ENCODE data around the gene SLC26A5.

DNA sequence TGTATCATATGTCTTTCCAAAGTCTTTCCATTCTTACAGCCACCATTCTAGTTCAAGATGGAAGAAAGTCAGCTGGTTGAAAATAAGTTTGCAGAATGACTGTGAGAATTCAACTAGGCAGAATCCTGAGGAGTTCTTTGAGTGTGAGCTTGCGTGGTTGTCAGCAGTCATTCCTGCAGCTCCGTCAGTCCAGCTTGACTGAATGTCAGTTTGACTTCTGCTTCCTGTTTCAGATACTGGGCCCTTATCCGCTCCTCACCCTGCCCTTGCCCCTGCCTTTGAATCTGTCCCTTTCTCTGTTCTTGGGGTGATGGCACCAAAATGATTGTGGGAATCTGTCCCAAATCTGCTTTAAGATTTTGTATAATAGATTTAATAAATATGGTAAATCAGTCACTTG is 27.8 kb downstream of the SLC26A5 start:
- TF ChIP-seq, protein P1, sequence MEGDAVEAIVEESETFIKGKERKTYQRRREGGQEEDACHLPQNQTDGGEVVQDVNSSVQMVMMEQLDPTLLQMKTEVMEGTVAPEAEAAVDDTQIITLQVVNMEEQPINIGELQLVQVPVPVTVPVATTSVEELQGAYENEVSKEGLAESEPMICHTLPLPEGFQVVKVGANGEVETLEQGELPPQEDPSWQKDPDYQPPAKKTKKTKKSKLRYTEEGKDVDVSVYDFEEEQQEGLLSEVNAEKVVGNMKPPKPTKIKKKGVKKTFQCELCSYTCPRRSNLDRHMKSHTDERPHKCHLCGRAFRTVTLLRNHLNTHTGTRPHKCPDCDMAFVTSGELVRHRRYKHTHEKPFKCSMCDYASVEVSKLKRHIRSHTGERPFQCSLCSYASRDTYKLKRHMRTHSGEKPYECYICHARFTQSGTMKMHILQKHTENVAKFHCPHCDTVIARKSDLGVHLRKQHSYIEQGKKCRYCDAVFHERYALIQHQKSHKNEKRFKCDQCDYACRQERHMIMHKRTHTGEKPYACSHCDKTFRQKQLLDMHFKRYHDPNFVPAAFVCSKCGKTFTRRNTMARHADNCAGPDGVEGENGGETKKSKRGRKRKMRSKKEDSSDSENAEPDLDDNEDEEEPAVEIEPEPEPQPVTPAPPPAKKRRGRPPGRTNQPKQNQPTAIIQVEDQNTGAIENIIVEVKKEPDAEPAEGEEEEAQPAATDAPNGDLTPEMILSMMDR (IDR thresholded peaks at IDR 0.05; ENCODE audit: borderline replicate concordance, extremely low read depth, low read length, poor library complexity, severe bottlenecking) = no peak
- TF ChIP-seq EZH2 (IDR thresholded peaks at IDR 0.05; ENCODE audit: borderline replicate concordance, low read depth, low read length, severe bottlenecking) = no peak

Data from DND-41 (cell line).